C4-2B (cell line): ENCODE results near the gene ZDHHC5.

Experiments used
- H3K27ac ChIP-seq: fragments of 450-650 bp; 2 replicates; pipeline ENCODE4 v1.5.1; 2017
- CTCF ChIP-seq: fragments of 450-650 bp; conservative IDR thresholded peaks from 2 replicates; pipeline ENCODE4 v1.5.1; 2017; ENCODE audit warnings: mild to moderate bottlenecking
- ZFX ChIP-seq: fragments of 450-650 bp; IDR thresholded peaks from 2 replicates; pipeline ENCODE4 v1.6.1; 2017

Gene ZDHHC5

GRCh38 chr11:57630171-57630570 lies 37.7 kb upstream of the ZDHHC5 start:
- no peak for TF ChIP-seq CTCF
- TF ChIP-seq ZFX: no peak
- H3K27ac ChIP-seq: no peak overlapping the region

GRCh38 chr11:57632116-57632515 lies 35.8 kb upstream of the ZDHHC5 start:
- no peak overlapping the region for H3K27ac ChIP-seq
- no peak for TF ChIP-seq CTCF
- no peak for TF ChIP-seq ZFX

DNA sequence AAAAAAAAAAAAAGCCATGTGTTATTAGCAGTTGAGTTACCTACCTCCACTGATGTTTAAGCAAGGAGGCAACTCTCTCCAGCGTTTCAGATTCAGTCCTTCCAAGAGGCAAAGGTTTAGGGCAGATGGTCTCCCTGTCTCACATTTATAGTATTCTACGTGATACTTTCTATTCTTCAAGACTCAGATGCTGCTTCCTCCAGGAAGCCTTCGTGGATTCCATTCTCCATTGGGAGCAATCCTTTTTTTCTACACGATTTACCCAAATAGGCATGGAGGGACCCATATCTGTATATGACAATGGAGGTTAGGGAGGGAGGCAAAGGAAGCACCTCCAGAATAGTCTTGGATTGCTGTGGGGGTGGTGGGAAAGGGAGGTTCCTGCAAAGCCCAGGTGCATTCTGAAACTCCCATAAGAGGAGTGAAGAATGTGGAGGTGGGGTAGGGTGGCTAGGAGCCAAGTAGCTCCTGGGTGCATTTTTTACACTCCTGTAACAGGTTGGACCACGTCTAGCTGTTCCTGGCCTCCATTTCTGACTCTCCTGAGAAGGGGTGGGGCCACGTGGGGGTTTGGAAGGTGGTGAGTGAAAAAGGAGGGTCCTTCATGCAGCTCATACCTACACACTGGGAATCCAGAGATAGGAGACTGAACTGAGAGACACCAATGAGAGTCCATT lies 34.4 kb upstream of the ZDHHC5 start:
- TF ChIP-seq CTCF: no peak
- no peak for TF ChIP-seq ZFX
- no peak overlapping the region for H3K27ac ChIP-seq

- no peak for TF ChIP-seq CTCF
- no peak for TF ChIP-seq ZFX
- H3K27ac ChIP-seq: no peak overlapping the region
Measured at GRCh38 chr11:57634311-57634710, 33.6 kb upstream of the ZDHHC5 start.

DNA sequence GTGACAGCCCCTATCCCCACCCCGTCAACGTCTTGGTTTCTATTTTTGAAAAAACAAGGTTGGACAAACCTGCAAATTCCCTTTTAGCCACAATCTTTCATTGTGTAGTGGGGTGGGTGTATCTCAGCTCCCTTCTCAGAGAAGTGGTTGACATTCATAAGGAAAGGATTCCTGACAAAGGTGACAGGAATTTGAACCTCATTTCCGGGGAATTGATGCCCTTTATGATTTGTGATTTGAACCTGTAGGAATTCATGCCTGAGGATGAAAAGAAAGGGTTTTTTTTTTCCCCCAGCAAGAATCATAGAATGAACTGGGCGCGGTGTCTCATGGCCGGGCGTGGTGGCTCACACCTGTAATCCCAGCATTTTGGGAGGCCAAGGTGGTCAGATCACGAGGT lies 32.7 kb upstream of the ZDHHC5 start:
- no peak overlapping the region for H3K27ac ChIP-seq
- TF ChIP-seq CTCF (no peak), ZFX (no peak)

- TF ChIP-seq ZFX (no peak), CTCF (no peak)
- H3K27ac ChIP-seq: no peak overlapping the region
Measured at GRCh38 chr11:57637626-57638004, 30.3 kb upstream of the ZDHHC5 start.

GRCh38 chr11:57638005-57638781 lies 29.7 kb upstream of the ZDHHC5 start:
- no peak overlapping the region for H3K27ac ChIP-seq

More at GRCh38 chr11:57638005-57638781, 29.7 kb upstream of the ZDHHC5 start:
- TF ChIP-seq ZFX (no peak), CTCF (no peak)
